K562 (cell line): Measurements from ENCODE around the gene ZNF775. TPM values are rescaled to one million over a fixed set of nuclear protein-coding genes. Genes with fewer than 3 reads are reported as not detected.
A peak's percentile ranks its signal among the peaks of the same experiment; 100 is the strongest.

Source experiments
- ATAC-seq: fragments of 200-7000 bp; cut with Tn5 transposase; 3 replicates; pipeline ENCODE4 v1.9.1; 2020; ENCODE audit warnings: moderate library complexity
- BruUV-seq: library from RNA; stranded (reverse); fragments of 400-500 nt; replicated peaks from 2 replicates; lab custom pipeline; 2021; lab: Mats Ljungman, UMichigan
- CTCF ChIA-PET: fragments of 300-600 bp; formaldehyde crosslinking; extraction: SDS; loops from one replicate; lab custom pipeline; 2021; ENCODE audit warnings: low intra/inter-chr PET ratio; lab: Yijun Ruan, JAX
- POLR2A ChIA-PET: fragments of 300-600, 350-650 bp; sonication (Branson Sonifier 250); formaldehyde crosslinking; extraction: SDS; loops from one replicate; lab custom pipeline; 2021; ENCODE audit warnings: antibody characterized with exemption, inconsistent platforms; lab: Yijun Ruan, JAX
- DNase-seq, 4 experiments: peaks; one replicate each; pipeline versions ENCODE4 v3.0.0 to v3.0.0-alpha.2; 2011 to 2018; ENCODE audit warnings: low spot score in 3 of 4, mixed read lengths in 3 of 4; ENCODE audit errors: extremely low read depth in 1 of 4
- FAIRE-seq: peaks from 2 replicates; lab custom pipeline; 2011; peaks lifted over from hg19 to GRCh38; lab: Jason Lieb, UNC
- H2AFZ ChIP-seq: 2 replicates; pipeline ENCODE4 v1.6.0; 2011; ENCODE audit warnings: low read depth, low read length, control low read depth, inconsistent platforms
- H3K27ac ChIP-seq: fragments of 200-600 bp; 3 replicates; pipeline ENCODE4 v1.8.0; 2011; ENCODE audit warnings: low read depth, mild to moderate bottlenecking, control low read depth, inconsistent platforms, low read length, moderate library complexity, mixed read lengths; ENCODE audit errors: extremely low read depth
- H3K27me3 ChIP-seq, 2 experiments: fragments of 300-600 bp in 1 of 2; 2 replicates in 1 of 2; 3 replicates in 1 of 2; pipeline versions ENCODE4 v1.6.0 to v1.8.0; 2011; ENCODE audit warnings: inconsistent platforms in 2 of 2, low read length in 2 of 2, mild to moderate bottlenecking in 1 of 2, mixed read lengths in 1 of 2, moderate library complexity in 1 of 2; ENCODE audit not compliant: control insufficient read depth in 2 of 2, insufficient read depth in 2 of 2
- H3K36me3 ChIP-seq: fragments of 300-600 bp; 3 replicates; pipeline ENCODE4 v1.8.0; 2011; ENCODE audit warnings: mild to moderate bottlenecking, low read length, inconsistent platforms; ENCODE audit not compliant: control insufficient read depth, insufficient read depth
- H3K4me1 ChIP-seq, 2 experiments: fragments of 200-600 bp in 1 of 2; replicated peaks in 1 of 2; 2 replicates in 1 of 2; 3 replicates in 1 of 2; pipeline versions ENCODE4 v1.5.1 to v1.8.0; 2011; ENCODE audit warnings: inconsistent platforms in 2 of 2, low read length in 2 of 2, mild to moderate bottlenecking in 1 of 2, mixed read lengths in 1 of 2, moderate library complexity in 1 of 2; ENCODE audit not compliant: control insufficient read depth in 2 of 2, insufficient read depth in 2 of 2
- H3K4me2 ChIP-seq: 2 replicates; pipeline ENCODE4 v1.6.1; 2011; ENCODE audit warnings: low read length, control low read depth, inconsistent platforms, mixed read lengths; ENCODE audit not compliant: insufficient read depth
- H3K4me3 ChIP-seq: fragments of 200-600 bp; sonication (generic), shearing (Covaris generic); 2 replicates; pipeline ENCODE4 v1.5.1; 2016; ENCODE audit warnings: control low read depth, inconsistent platforms
- H3K79me2 ChIP-seq: fragments of 200-600 bp; 3 replicates; pipeline ENCODE4 v1.8.0; 2011; ENCODE audit warnings: low read length, inconsistent platforms; ENCODE audit not compliant: control insufficient read depth, insufficient read depth
- H3K9ac ChIP-seq, 2 experiments: 2 replicates each; pipeline versions ENCODE4 v1.6.0 to v1.6.1; 2011; ENCODE audit warnings: low read depth in 2 of 2, low read length in 2 of 2, control low read depth in 1 of 2, inconsistent platforms in 1 of 2, mild to moderate bottlenecking in 1 of 2, mixed read lengths in 1 of 2; ENCODE audit not compliant: insufficient read depth in 1 of 2
- H3K9me1 ChIP-seq: one replicate; pipeline ENCODE4 v1.6.0; 2011; ENCODE audit warnings: inconsistent platforms, mild to moderate bottlenecking, low read length, moderate library complexity; ENCODE audit not compliant: control insufficient read depth, insufficient read depth
- H3K9me3 ChIP-seq: replicated peaks from 2 replicates; pipeline ENCODE4 v1.5.1; 2011; ENCODE audit warnings: low read depth, low read length, inconsistent platforms; ENCODE audit not compliant: control insufficient read depth, insufficient read depth
- H4K20me1 ChIP-seq: replicated peaks from 2 replicates; pipeline ENCODE4 v1.6.1; 2011; ENCODE audit warnings: low read length, inconsistent platforms, mixed read lengths; ENCODE audit not compliant: control insufficient read depth, insufficient read depth
- AFF1 ChIP-seq, 2 experiments: fragments of 450-650 bp; IDR thresholded peaks; 2 replicates each; pipeline ENCODE4 v1.6.1; 2018; ENCODE audit warnings: mild to moderate bottlenecking in 2 of 2, low read depth in 1 of 2; ENCODE audit not compliant: partially characterized antibody in 2 of 2
- CBFB ChIP-seq: sonication (generic); formaldehyde crosslinking; IDR thresholded peaks from 2 replicates; pipeline ENCODE4 v1.4.0; 2020; ENCODE audit warnings: mild to moderate bottlenecking, missing genetic modification reagents
- CCAR2 ChIP-seq: fragments of 200-400 bp; formaldehyde crosslinking; IDR thresholded peaks from 2 replicates; pipeline ENCODE4 v1.6.1; 2017; ENCODE audit warnings: mild to moderate bottlenecking, low read depth, low read length
- CEBPG ChIP-seq, 3 experiments: fragments of 200-800 bp in 1 of 3; sonication (Bioruptor generic) in 1 of 3; sonication (generic) in 1 of 3; formaldehyde crosslinking in 1 of 3; IDR thresholded peaks in 2 of 3; conservative IDR thresholded peaks in 1 of 3; 2 replicates each; pipeline versions ENCODE4 v1.6.1 to v1.8.0; 2016 to 2022; ENCODE audit warnings: missing compliant biosample characterization in 2 of 3, missing genetic modification characterization in 2 of 3, mild to moderate bottlenecking in 1 of 3, missing genetic modification reagents in 1 of 3
- CTBP1 ChIP-seq: fragments of 450-650 bp; IDR thresholded peaks from 2 replicates; pipeline ENCODE4 v1.6.1; 2016; ENCODE audit warnings: borderline replicate concordance
- E2F3 ChIP-seq: fragments of 250-450 bp; sonication (Bioruptor Pico); IDR thresholded peaks from 2 replicates; pipeline ENCODE4 v1.4.0; 2020; ENCODE audit warnings: mild to moderate bottlenecking
- EHMT2 ChIP-seq: fragments of 450-650 bp; IDR thresholded peaks from 2 replicates; pipeline ENCODE4 v1.6.1; 2018; ENCODE audit warnings: antibody characterized with exemption
- ETV5 ChIP-seq: sonication (generic); formaldehyde crosslinking; IDR thresholded peaks from 2 replicates; pipeline ENCODE4 v1.4.0; 2020; ENCODE audit warnings: low read depth, mild to moderate bottlenecking, missing genetic modification reagents
- GMEB1 ChIP-seq: fragments of 250-450 bp; sonication (Bioruptor Pico); IDR thresholded peaks from 2 replicates; pipeline ENCODE4 v1.4.0; 2020; ENCODE audit warnings: mild to moderate bottlenecking
- HDGF ChIP-seq: fragments of 450-650 bp; IDR thresholded peaks from 2 replicates; pipeline ENCODE4 v1.6.1; 2016
- KAT2B ChIP-seq: IDR thresholded peaks from one replicate; pipeline ENCODE4 v1.6.1; 2012; ENCODE audit warnings: low read depth, mild to moderate bottlenecking, control low read depth, inconsistent platforms, low read length, moderate library complexity
- KLF10 ChIP-seq: fragments of 250-450 bp; sonication (Bioruptor Pico); IDR thresholded peaks from 2 replicates; pipeline ENCODE4 v1.6.1; 2021; ENCODE audit warnings: matching md5 sums
- L3MBTL2 ChIP-seq: fragments of 450-650 bp; IDR thresholded peaks from 2 replicates; pipeline ENCODE4 v1.6.1; 2016; ENCODE audit warnings: mild to moderate bottlenecking, moderate library complexity
- SMAD4 ChIP-seq: fragments of 250-450 bp; sonication (Bioruptor Pico); conservative IDR thresholded peaks from 2 replicates; pipeline ENCODE4 v1.8.0; 2021; ENCODE audit warnings: inconsistent platforms, mild to moderate bottlenecking, moderate library complexity
- SP2 ChIP-seq: IDR thresholded peaks from 2 replicates; pipeline ENCODE4 v1.6.1; 2011; ENCODE audit warnings: mild to moderate bottlenecking, low read depth, low read length, moderate library complexity; ENCODE audit not compliant: poor library complexity, severe bottlenecking; ENCODE audit errors: extremely low read depth
- SREBF2 ChIP-seq: sonication (generic); formaldehyde crosslinking; IDR thresholded peaks from 2 replicates; pipeline ENCODE4 v1.4.0; 2020; ENCODE audit warnings: mild to moderate bottlenecking, missing genetic modification reagents
- STAG1 ChIP-seq: sonication (generic); formaldehyde crosslinking; IDR thresholded peaks from 2 replicates; pipeline ENCODE4 v1.5.0; 2020; ENCODE audit warnings: missing genetic modification reagents, borderline replicate concordance
- ZFX ChIP-seq: sonication (generic); formaldehyde crosslinking; IDR thresholded peaks from 2 replicates; pipeline ENCODE4 v1.8.0; 2022; ENCODE audit warnings: mild to moderate bottlenecking, missing genetic modification reagents, moderate library complexity
- ZNF134 ChIP-seq: fragments of 250-450 bp; sonication (Bioruptor Pico); conservative IDR thresholded peaks from 2 replicates; pipeline ENCODE4 v1.4.0; 2020
- WGBS: fragments of 100-300 bp; shearing (Covaris generic); methylation state at CpG from one replicate; pipeline ENCODE4 v1.1.6; 2016; ENCODE audit warnings: low coverage, mixed read lengths; ENCODE audit not compliant: insufficient coverage; ENCODE audit errors: missing lambda C conversion rate; 5-methylcytosine and 5-hydroxymethylcytosine counted together
- in situ Hi-C: fragments of 300-500 bp; cut with MboI; formaldehyde crosslinking; loops from 4 replicates; pipeline ENCODE4 v1.15.0; 2018; ENCODE audit warnings: inconsistent platforms, mixed read lengths
- intact Hi-C: fragments of 100-400 bp; cut with micrococcal nuclease; formaldehyde crosslinking; loops from 2 replicates; pipeline ENCODE4 v1.14.2; 2022
- polyA plus RNA-seq, 8 experiments: library from polyadenylated mRNA; depleted of rRNA in 4 of 8; stranded (reverse) in 5 of 8; unstranded in 3 of 8; fragments of >200 nt; fragmentation: Nextera tagmentation in 2 of 8; fragmentation: Illumina TruSeq in 1 of 8; extraction: Ambion mirVana in 2 of 8; extraction: Trizol in 1 of 8; gene quantifications; 2 replicates each; pipeline versions ENCODE4 v1.2.1 to v1.2.3, GENCODE V29; 2011 to 2014; ENCODE audit warnings: inconsistent platforms in 1 of 8, missing spikeins in 1 of 8
- total RNA-seq, 7 experiments: library from RNA; depleted of rRNA in 6 of 7; stranded (reverse); fragments of >200 nt in 6 of 7; fragmentation: Illumina TruSeq in 2 of 7; extraction: Trizol in 2 of 7; gene quantifications; 2 replicates each; pipeline versions ENCODE4 v1.2.1 to v1.2.3, GENCODE V29; 2011 to 2021; ENCODE audit warnings: low replicate concordance in 1 of 7

ZNF775 gene
- total and polyA plus RNA-seq, 9 of the 15 experiments (the other 6 are each of a cell fraction or from before 2014, with no cell fraction given), result 0.04 to 18.7 (median 4.9) TPM

- WGBS, result 56% methylated on average over 5 of the region's 5 CpGs
- Histone ChIP-seq H3K4me3 (no peak overlapping the region), H3K27ac (no peak overlapping the region), H3K9me3 (no peaks in the 10 kb centered on the region), H3K27me3 (no peaks in the 10 kb centered on the region; a peak in 1 of 5 replicates), H3K9ac (0 out of 4 replicates have a peak overlapping the region, but pooled peaks of 1 of the 2 experiments have one; percentile 9), H3K9me1 (peaks cover 5% of the 10 kb centered on the region), H3K36me3 (no peaks in the 10 kb centered on the region), H3K79me2 (peaks cover 11% of the 10 kb centered on the region), H2AFZ (peak overlapping the region; percentile 20; the same call in 1 of the 2 replicates), H4K20me1 (no peaks in the 10 kb centered on the region), H3K4me1 (peaks cover 29 to 33% of the 10 kb centered on the region in 2 experiments), H3K4me2 (no peak overlapping the region)
- DNase-seq, result no peak
- no peak for FAIRE-seq
- ChIA-PET POLR2A (interaction anchor here (1.2 kb wide), 1 partner anchor 16 kb away, joined by 4 read pairs; no protein-coding TSS in a partner anchor), CTCF (no interaction called here)
- BruUV-seq, result no TSS peak
- intact Hi-C loops (no loop called here), in situ Hi-C loops (no loop called here)
- no peak for ATAC-seq
- TF ChIP-seq ZFX (peak; percentile 46; the same call in 1 of the 2 replicates), SP2 (no peak), E2F3 (CRISPR knock-in tag) (no peak), CBFB (CRISPR knock-in tag) (no peak), STAG1 (CRISPR knock-in tag) (no peak), HDGF (no peak), CEBPG (CRISPR knock-in tag; IDR thresholded peaks at IDR 0.05) (no peak), CEBPG (tag; conservative IDR thresholded peaks at IDR 0.05 in 1 of 2, IDR thresholded peaks at IDR 0.05 in 1 of 2) (no peak), L3MBTL2 (peak; percentile 42; the same call in 1 of the 2 replicates), AFF1 (IDR thresholded peaks at IDR 0.05; ENCODE audit: low read depth in 1 of 2, partially characterized antibody in 2 of 2) (no peak), KLF10 (CRISPR knock-in tag) (no peak), KAT2B (no peak), EHMT2 (no peak), SMAD4 (CRISPR knock-in tag) (no peak), CCAR2 (no peak), GMEB1 (CRISPR knock-in tag) (no peak), CTBP1 (0 out of 2 replicates have a peak, but pooled peaks have one; percentile 27), ETV5 (CRISPR knock-in tag) (no peak), SREBF2 (no peak), ZNF134 (CRISPR knock-in tag) (peak; percentile 99)
These were observed 15.3 kb upstream of the ZNF775 start for GRCh38 chr7:150363872-150364271.
